GM06990 (cell line): Measurements from ENCODE around the gene MYL4.

Experiments used
- DNase-seq: peaks from one replicate; pipeline ENCODE4 v3.0.0-alpha.2; 2011; ENCODE audit not compliant: insufficient read length; ENCODE audit errors: extremely low read depth
- H3K27me3 ChIP-seq: replicated peaks from 2 replicates; pipeline ENCODE4 v1.6.0; 2011; ENCODE audit warnings: low read length; ENCODE audit not compliant: control insufficient read depth, insufficient read depth
- H3K36me3 ChIP-seq: 2 replicates; pipeline ENCODE4 v1.5.1; 2011; ENCODE audit warnings: low read length; ENCODE audit not compliant: control insufficient read depth, insufficient read depth
- H3K4me3 ChIP-seq: replicated peaks from 2 replicates; pipeline ENCODE4 v1.5.1; 2011; ENCODE audit warnings: low read depth, mild to moderate bottlenecking, control low read depth, low read length
- CTCF ChIP-seq: IDR thresholded peaks from 2 replicates; pipeline ENCODE4 v1.5.1; 2011; ENCODE audit warnings: low read length, control low read depth, mild to moderate bottlenecking, inconsistent platforms; ENCODE audit not compliant: insufficient read depth, poor library complexity, severe bottlenecking

The MYL4 gene

DNA sequence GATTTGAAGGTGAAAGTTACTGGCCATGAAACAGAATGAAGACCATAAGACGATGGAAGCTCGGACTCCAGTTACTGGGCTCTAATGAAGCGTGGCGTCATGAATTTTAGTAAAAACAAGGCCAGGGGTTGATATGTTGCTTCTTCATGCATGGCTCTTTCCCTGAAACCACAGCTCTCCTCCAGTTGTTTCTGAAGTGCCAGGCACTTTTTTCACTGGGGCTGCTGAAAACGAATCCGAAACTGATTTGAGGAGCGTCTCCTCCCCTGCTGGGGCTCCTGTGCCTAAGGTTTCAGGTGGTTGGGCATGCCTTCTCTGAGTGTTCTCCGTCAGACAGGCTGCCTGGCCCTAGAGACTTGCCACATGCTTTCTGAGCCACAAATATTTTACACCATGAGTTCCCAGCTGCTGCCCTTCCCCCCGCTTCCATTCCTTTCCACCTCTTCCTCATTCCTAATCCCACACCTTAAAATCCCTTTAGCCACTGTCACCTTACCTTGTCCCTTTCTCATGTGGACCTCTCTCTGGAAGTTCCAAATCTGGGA is 3.7 kb upstream of the MYL4 start:
- Histone ChIP-seq H3K27me3 (no peaks in the 10 kb centered on the region), H3K4me3 (peak overlapping the region; percentile 36), H3K36me3 (no peaks in the 10 kb centered on the region)
- DNase-seq = peak; percentile 62
- no peak for TF ChIP-seq CTCF

GRCh38 chr17:47207143-47208067 is 1.7 kb upstream of the MYL4 start:
- no peak for TF ChIP-seq CTCF
- no peak overlapping the region for H3K4me3 ChIP-seq
- H3K27me3 ChIP-seq = no peaks in the 10 kb centered on the region

GRCh38 chr17:47209499-47209898 is 351 bp downstream of the MYL4 start:
- Histone ChIP-seq H3K4me3 (no peak overlapping the region), H3K27me3 (no peaks in the 10 kb centered on the region), H3K36me3 (no peaks in the 10 kb centered on the region)
- no peak for DNase-seq
- no peak for TF ChIP-seq CTCF

More at GRCh38 chr17:47207143-47208067, 1.7 kb upstream of the MYL4 start:
- no peaks in the 10 kb centered on the region for H3K36me3 ChIP-seq
- DNase-seq = no peak

DNA sequence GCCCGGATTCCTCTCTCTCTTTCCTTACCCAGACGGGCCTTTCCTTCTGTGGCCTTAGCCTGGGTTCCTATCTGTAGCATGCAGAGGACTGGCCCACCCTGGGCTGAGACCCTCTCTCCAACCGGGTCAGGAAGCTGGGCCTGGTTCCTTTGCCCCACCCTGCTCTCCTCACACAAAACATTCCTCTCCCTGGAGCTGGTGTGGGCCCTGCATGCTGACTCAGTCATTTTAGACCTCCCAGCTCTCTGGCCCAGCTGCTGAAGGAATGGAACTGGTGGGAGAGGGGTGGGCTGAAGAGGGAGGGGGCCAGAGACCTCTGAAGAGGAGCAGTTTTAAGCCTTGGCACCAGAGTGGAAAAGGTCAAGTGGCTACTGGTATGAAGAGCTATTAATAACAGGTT is 957 bp downstream of the MYL4 start:
- DNase-seq = no peak
- no peaks in the 10 kb centered on the region for H3K27me3 ChIP-seq
- no peaks in the 10 kb centered on the region for H3K36me3 ChIP-seq
- no peak overlapping the region for H3K4me3 ChIP-seq
- TF ChIP-seq CTCF = no peak

- DNase-seq = no peak
- Histone ChIP-seq H3K27me3 (no peaks in the 10 kb centered on the region), H3K36me3 (no peaks in the 10 kb centered on the region), H3K4me3 (no peak overlapping the region)
- no peak for TF ChIP-seq CTCF
Observed at GRCh38 chr17:47210779-47211178, 1.6 kb downstream of the MYL4 start.

DNA sequence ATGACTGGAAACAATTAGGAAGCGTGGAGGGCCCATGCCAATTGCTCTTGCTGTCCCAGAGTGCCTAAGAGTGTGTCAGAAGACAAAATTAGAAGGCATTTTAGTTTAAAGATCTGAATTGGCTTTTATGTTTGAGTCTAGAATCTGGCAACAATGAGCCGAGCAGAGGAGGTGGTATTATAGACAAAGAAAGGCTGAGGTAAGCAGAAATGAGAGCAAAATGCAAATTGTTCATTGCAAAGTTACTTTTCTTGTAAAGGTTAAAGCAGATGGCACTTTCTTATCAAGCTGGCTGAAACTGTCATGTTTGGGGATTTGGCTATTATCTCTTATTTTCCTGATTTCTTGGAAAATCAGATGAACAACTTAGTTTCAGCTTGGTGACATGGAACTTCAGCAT is 3.3 kb downstream of the MYL4 start:
- Histone ChIP-seq H3K27me3 (no peaks in the 10 kb centered on the region), H3K36me3 (no peaks in the 10 kb centered on the region), H3K4me3 (no peak overlapping the region)
- TF ChIP-seq CTCF = no peak
- no peak for DNase-seq
